NCI-H446 (cell line): ENCODE results near the gene METTL24.

Experiments used
- DNase-seq, 2 experiments: peaks; one replicate each; lab custom pipeline; 2025; lab: John Stamatoyannopoulos, UW

The METTL24 gene

GRCh38 chr6:110195639-110196038, 162.5 kb downstream of the METTL24 start:
- no peak for DNase-seq
